ENCODE measurements around the gene TMEM218.
A peak's percentile ranks its signal among the peaks of the same experiment; 100 is the strongest.

TMEM218 gene

DNA sequence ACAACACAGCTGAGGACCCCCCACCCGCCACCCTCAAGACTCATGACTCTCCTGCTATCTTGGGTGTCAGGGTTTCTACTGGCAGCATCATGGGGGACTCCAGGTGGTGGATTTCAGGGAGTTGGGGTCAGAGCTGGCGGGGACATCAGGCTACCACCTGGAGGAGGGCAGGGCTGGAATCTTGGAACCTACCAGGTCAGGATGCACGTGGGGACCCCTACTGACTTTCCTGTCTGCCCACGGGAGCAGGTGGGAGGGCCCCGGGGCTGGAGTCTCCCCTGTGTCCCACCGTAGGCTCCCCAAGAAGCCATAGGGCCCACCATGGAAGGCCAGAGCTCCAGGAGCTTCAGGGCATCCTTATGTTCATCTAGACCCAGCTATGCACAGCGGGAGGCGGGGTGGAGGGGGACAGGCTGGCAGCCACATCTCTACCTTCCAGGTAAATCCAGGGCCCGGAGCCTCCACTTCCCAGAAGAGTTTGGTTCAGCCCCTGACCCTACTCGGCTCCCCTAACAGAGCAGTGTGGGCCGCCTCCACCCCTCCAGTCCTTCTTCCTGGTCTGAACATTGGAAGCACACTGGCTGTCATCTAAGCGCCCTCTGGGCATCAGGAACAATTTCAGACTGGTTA is 38.4 kb downstream of the TMEM218 start:
- no peak overlapping the region for H3K9ac ChIP-seq (ENCODE audit: low read length)
- H3K4me1 ChIP-seq (ENCODE audit: insufficient read depth, low read length) = no peaks in the 10 kb centered on the region
- H3K27me3 ChIP-seq (ENCODE audit: control insufficient read depth in 1 of 2, insufficient read depth in 2 of 2, low read length in 2 of 2) = no peaks in the 10 kb centered on the region
- no peak overlapping the region for H3K27ac ChIP-seq (ENCODE audit: low read depth, low read length)
- no peak overlapping the region for H3K4me3 ChIP-seq (ENCODE audit: low read depth in 1 of 2, low read length in 2 of 2)
- no peaks in the 10 kb centered on the region for H3K9me3 ChIP-seq (ENCODE audit: low read length)
- no peaks in the 10 kb centered on the region for H3K36me3 ChIP-seq (ENCODE audit: insufficient read depth, low read length)

DNA sequence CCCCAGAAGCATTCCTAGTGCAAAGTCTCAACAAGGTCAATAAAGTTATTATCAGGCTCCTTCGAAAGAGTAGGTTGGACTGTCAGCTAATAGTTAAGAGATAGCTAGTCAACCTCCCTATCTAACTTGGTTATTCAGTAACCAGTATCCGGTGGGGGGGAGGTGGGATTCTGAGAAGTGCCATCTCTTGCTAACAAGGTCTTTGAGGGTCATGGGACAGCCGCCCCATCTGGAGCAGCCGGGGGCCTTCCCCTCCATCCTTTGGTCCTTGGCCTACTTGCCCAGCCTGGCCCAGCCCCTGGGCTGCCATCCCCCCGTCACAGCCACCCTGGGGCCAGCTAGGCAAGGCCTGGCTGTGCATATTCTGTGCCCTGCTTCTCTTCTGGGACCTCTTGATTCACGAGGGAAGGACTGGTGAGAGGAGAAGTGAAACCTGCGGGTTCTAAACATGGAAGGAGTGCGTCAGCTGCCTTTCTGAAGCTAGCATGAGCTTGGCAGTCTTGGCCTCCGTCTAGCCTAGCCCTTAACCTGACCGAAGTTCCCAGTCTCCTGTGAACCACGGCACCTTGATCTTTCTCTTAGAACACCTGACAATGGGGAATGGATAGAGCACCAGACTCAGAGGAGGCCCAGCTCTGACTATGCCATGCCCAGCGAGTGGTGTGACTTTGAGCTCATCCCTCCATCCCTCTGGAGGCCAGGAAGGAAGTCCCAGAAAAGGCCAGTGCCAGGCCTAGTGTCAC is 39.0 kb downstream of the TMEM218 start:
- Histone ChIP-seq H3K9ac (ENCODE audit: low read length) (no peak overlapping the region), H3K36me3 (ENCODE audit: insufficient read depth, low read length) (no peaks in the 10 kb centered on the region), H3K9me3 (ENCODE audit: low read length) (no peaks in the 10 kb centered on the region), H3K27me3 (ENCODE audit: control insufficient read depth in 1 of 2, insufficient read depth in 2 of 2, low read length in 2 of 2) (no peaks in the 10 kb centered on the region), H3K27ac (ENCODE audit: low read depth, low read length) (no peak overlapping the region), H3K4me1 (ENCODE audit: insufficient read depth, low read length) (no peaks in the 10 kb centered on the region), H3K4me3 (ENCODE audit: low read depth in 1 of 2, low read length in 2 of 2) (no peak overlapping the region)

DNA sequence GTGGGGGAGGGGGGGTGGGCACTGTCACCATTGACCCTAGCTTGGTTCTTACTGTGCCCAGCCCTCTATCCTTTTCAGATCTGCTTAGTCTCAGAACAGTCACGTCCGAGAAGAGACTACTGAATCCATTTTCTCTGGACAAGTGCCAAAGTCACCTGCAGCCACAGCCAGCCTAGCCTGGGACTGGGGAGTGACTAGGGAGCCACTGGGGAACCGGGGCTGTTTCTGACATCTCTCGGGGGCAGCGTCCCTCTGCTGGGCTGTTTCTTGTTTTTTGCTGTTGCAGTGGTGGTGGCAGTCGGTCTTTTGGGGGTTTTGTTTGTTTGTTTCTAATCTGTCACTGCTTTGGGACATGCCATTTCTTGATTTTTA is 39.6 kb downstream of the TMEM218 start:
- no peak overlapping the region for H3K9ac ChIP-seq (ENCODE audit: low read length)
- H3K4me1 ChIP-seq (ENCODE audit: insufficient read depth, low read length) = no peaks in the 10 kb centered on the region
- H3K27me3 ChIP-seq (ENCODE audit: control insufficient read depth in 1 of 2, insufficient read depth in 2 of 2, low read length in 2 of 2) = no peaks in the 10 kb centered on the region
- no peaks in the 10 kb centered on the region for H3K9me3 ChIP-seq (ENCODE audit: low read length)
- H3K36me3 ChIP-seq (ENCODE audit: insufficient read depth, low read length) = no peaks in the 10 kb centered on the region
- no peak overlapping the region for H3K27ac ChIP-seq (ENCODE audit: low read depth, low read length)
- H3K4me3 ChIP-seq (ENCODE audit: low read depth in 1 of 2, low read length in 2 of 2) = no peak overlapping the region

DNA sequence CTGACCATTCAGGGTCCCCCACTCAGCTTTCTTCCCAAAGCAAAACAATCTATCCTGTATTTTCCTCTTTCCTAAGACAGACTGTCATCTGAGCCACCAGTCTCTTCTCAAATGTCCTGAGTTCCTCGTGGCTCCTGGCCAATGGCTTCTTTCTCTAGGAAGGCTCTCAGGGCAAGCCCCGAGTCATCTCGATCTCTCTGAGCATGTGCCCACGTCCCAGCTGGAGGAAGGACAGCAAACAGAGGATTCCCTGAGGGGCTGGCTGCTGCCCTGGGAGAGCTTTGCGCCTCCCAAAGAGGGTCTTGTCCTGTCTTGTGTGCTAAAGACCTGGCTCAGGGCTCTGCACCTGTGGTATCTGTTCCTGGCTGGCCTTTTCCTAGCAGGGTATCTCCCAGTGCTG is 40.0 kb downstream of the TMEM218 start:
- H3K27ac ChIP-seq (ENCODE audit: low read depth, low read length) = no peak overlapping the region
- no peak overlapping the region for H3K9ac ChIP-seq (ENCODE audit: low read length)
- no peaks in the 10 kb centered on the region for H3K36me3 ChIP-seq (ENCODE audit: insufficient read depth, low read length)
- no peaks in the 10 kb centered on the region for H3K27me3 ChIP-seq (ENCODE audit: control insufficient read depth in 1 of 2, insufficient read depth in 2 of 2, low read length in 2 of 2)
- no peak overlapping the region for H3K4me3 ChIP-seq (ENCODE audit: low read depth in 1 of 2, low read length in 2 of 2)
- H3K4me1 ChIP-seq (ENCODE audit: insufficient read depth, low read length) = no peaks in the 10 kb centered on the region
- H3K9me3 ChIP-seq (ENCODE audit: low read length) = no peaks in the 10 kb centered on the region

DNA sequence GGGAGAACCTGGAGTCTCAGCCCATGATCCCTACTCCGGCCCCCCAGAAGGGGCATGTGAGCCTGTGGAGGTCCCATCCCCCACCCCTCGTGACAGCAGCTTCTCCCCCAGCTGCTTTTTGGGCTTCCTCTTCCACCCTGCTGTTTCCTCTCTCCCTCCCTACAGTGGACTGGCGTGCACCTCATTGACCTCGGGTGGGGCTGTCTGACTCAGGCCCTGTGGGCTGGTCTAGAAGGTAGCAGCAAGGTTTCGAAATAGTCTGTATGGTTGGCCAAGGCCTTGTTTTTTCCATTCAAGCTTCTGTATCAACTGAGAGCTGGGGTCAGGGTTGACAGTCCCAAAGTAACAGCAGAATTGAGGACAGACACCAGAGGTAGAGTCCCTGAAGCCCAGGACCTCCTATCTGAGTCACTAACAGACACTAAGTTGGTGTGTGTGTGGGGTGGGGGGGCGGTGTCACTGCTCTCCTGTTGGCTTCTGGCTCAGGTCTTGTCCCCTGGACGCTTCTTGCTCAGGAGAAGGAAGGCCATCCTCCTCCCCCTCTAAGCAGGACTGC is 40.6 kb downstream of the TMEM218 start:
- H3K36me3 ChIP-seq (ENCODE audit: insufficient read depth, low read length) = no peaks in the 10 kb centered on the region
- no peak overlapping the region for H3K9ac ChIP-seq (ENCODE audit: low read length)
- H3K4me3 ChIP-seq (ENCODE audit: low read depth in 1 of 2, low read length in 2 of 2) = no peak overlapping the region
- no peaks in the 10 kb centered on the region for H3K4me1 ChIP-seq (ENCODE audit: insufficient read depth, low read length)
- no peaks in the 10 kb centered on the region for H3K27me3 ChIP-seq (ENCODE audit: control insufficient read depth in 1 of 2, insufficient read depth in 2 of 2, low read length in 2 of 2)
- no peak overlapping the region for H3K27ac ChIP-seq (ENCODE audit: low read depth, low read length)
- H3K9me3 ChIP-seq (ENCODE audit: low read length) = no peaks in the 10 kb centered on the region

DNA sequence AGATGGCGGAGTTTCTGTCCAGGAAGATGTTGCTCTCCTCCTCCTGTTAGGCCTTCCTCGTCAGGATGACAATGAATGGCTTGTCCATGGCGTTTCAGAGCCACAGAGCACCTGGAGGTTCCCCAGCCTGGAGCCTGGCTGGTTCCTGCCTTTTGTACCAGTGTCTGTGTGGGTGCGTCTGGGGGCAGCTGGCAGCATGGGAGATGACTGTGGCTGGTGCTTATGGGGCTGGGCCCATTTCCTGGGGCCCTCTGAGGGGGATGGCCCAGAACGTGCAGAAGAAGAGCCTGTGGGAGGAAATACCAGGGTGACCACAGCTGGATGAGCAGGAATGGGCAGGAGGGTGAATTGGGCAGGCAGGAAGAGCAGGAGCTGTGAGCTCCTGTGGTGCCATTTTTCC is 41.6 kb downstream of the TMEM218 start:
- no peaks in the 10 kb centered on the region for H3K9me3 ChIP-seq (ENCODE audit: low read length)

DNA sequence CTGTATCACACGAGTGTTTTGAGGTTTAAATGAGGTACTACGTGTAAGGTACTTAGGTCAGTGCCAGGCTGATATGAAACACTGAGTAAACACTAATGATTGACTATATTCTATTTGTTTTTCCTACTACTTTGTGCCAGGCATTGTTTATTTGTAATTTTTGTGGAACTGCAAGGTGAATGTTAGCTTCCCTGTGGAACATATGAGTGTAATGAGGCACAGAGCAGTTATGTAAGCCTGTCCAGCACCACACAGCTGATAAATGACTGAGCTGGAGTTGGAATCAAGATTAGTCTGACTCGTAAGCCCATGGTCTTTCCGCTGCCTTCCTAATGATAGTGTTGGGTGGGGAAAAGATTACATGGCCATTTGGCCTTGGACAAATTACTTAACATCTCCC is 42.4 kb downstream of the TMEM218 start:
- Histone ChIP-seq H3K36me3 (ENCODE audit: insufficient read depth, low read length) (no peaks in the 10 kb centered on the region), H3K9ac (ENCODE audit: low read length) (no peak overlapping the region), H3K27me3 (ENCODE audit: control insufficient read depth in 1 of 2, insufficient read depth in 2 of 2, low read length in 2 of 2) (peaks cover 0 to 5% of the 10 kb centered on the region in 2 donors), H3K4me3 (ENCODE audit: low read depth in 1 of 2, low read length in 2 of 2) (no peak overlapping the region), H3K27ac (ENCODE audit: low read depth, low read length) (no peak overlapping the region), H3K4me1 (ENCODE audit: insufficient read depth, low read length) (peaks cover under 1% of the 10 kb centered on the region), H3K9me3 (ENCODE audit: low read length) (no peaks in the 10 kb centered on the region)

More for the DNA sequence above, 41.6 kb downstream of the TMEM218 start:
- Histone ChIP-seq H3K4me3 (ENCODE audit: low read depth in 1 of 2, low read length in 2 of 2) (no peak overlapping the region), H3K4me1 (ENCODE audit: insufficient read depth, low read length) (no peaks in the 10 kb centered on the region), H3K9ac (ENCODE audit: low read length) (no peak overlapping the region), H3K36me3 (ENCODE audit: insufficient read depth, low read length) (no peaks in the 10 kb centered on the region), H3K27ac (ENCODE audit: low read depth, low read length) (no peak overlapping the region), H3K27me3 (ENCODE audit: control insufficient read depth in 1 of 2, insufficient read depth in 2 of 2, low read length in 2 of 2) (peaks cover 0 to 5% of the 10 kb centered on the region in 2 donors)

DNA sequence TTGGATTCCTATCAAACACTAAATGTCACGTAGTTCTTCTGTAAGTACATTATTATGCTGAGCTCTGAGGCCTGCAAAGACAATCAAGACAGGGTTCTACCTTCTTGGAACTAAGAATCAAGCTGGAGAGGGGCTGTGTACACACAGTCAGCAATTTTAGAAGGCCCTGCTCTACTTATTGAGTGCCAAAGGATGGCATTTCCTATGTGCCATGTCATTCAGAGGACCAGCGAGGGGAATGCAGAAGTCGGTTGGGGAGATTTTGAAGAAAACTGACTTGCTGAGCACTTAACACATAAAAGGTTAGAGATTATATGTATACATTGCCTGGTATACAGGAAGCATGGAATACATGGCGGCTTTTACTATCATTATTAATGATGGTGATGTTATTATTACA is 43.1 kb downstream of the TMEM218 start:
- Histone ChIP-seq H3K9me3 (ENCODE audit: low read length) (no peaks in the 10 kb centered on the region), H3K27me3 (ENCODE audit: control insufficient read depth in 1 of 2, insufficient read depth in 2 of 2, low read length in 2 of 2) (peaks cover 0 to 5% of the 10 kb centered on the region in 2 donors), H3K4me1 (ENCODE audit: insufficient read depth, low read length) (peaks cover 6% of the 10 kb centered on the region), H3K36me3 (ENCODE audit: insufficient read depth, low read length) (no peaks in the 10 kb centered on the region), H3K27ac (ENCODE audit: low read depth, low read length) (no peak overlapping the region), H3K9ac (ENCODE audit: low read length) (no peak overlapping the region), H3K4me3 (ENCODE audit: low read depth in 1 of 2, low read length in 2 of 2) (no peak overlapping the region)

DNA sequence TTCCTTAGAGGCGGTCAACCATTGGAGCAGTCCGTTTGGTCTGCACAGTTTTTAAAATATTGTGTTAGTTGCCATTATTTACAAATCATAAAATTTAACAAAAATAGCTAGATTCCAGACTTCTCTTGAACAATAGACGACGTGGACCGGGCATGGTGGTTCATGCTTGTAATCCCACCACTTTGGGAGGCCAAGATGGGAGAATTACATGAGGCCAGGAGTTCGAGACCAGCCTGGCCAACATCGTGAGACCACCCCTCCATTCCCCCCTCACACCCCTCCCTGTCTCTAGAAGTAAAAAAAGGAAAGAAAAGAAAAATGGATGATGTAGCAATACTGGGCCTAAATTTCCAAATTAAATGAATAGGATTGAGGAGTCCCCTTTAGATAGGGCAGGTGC is 47.4 kb downstream of the TMEM218 start:
- H3K9me3 ChIP-seq (ENCODE audit: low read length) = no peaks in the 10 kb centered on the region
- peak overlapping the region in 1 of 2 donors; percentile 70 for H3K4me3 ChIP-seq (ENCODE audit: low read depth in 1 of 2, low read length in 2 of 2)
- H3K27me3 ChIP-seq (ENCODE audit: control insufficient read depth in 1 of 2, insufficient read depth in 2 of 2, low read length in 2 of 2) = peaks cover 0 to 5% of the 10 kb centered on the region in 2 donors
- no peak overlapping the region for H3K9ac ChIP-seq (ENCODE audit: low read length)
- peaks cover 6% of the 10 kb centered on the region for H3K4me1 ChIP-seq (ENCODE audit: insufficient read depth, low read length)
- no peaks in the 10 kb centered on the region for H3K36me3 ChIP-seq (ENCODE audit: insufficient read depth, low read length)
- no peak overlapping the region for H3K27ac ChIP-seq (ENCODE audit: low read depth, low read length)

DNA sequence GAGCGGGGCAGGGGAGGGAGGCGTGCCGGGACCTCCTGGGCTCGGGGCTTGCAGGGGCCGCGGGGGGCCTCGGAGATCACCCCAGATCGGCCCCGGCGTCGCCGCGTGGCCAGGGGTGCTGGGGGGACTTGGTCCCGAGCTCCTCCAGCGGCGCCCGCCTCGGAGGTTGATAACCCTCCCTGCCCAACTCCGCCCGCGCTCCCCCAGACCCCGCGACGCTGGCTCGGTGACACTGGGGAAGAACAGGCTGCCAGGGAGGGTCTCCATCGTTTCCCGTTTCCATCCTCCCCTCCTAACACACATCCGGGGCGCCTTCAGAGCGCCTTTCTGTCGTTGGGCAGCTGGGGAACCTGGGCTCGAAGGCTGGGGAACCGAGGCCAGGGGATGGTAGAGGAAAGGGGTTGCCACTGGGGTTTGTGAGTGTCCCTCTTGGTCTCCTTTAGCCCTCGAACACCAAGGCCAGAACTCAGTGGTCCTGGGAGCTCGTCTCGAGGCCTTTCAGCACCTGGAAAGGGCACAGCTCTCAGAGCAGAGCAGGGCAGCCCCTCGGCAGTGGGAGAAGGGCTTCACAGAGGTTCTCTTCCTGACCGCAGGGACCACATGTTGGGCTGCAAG is 47.9 kb downstream of the TMEM218 start:
- H3K27me3 ChIP-seq (ENCODE audit: control insufficient read depth in 1 of 2, insufficient read depth in 2 of 2, low read length in 2 of 2) = peaks cover 0 to 5% of the 10 kb centered on the region in 2 donors
- H3K36me3 ChIP-seq (ENCODE audit: insufficient read depth, low read length) = no peaks in the 10 kb centered on the region
- H3K9me3 ChIP-seq (ENCODE audit: low read length) = no peaks in the 10 kb centered on the region
- H3K4me3 ChIP-seq (ENCODE audit: low read depth in 1 of 2, low read length in 2 of 2) = peak overlapping the region; percentile 63 to 70
- no peak overlapping the region for H3K9ac ChIP-seq (ENCODE audit: low read length)
- no peak overlapping the region for H3K27ac ChIP-seq (ENCODE audit: low read depth, low read length)
- peaks cover 6% of the 10 kb centered on the region for H3K4me1 ChIP-seq (ENCODE audit: insufficient read depth, low read length)

DNA sequence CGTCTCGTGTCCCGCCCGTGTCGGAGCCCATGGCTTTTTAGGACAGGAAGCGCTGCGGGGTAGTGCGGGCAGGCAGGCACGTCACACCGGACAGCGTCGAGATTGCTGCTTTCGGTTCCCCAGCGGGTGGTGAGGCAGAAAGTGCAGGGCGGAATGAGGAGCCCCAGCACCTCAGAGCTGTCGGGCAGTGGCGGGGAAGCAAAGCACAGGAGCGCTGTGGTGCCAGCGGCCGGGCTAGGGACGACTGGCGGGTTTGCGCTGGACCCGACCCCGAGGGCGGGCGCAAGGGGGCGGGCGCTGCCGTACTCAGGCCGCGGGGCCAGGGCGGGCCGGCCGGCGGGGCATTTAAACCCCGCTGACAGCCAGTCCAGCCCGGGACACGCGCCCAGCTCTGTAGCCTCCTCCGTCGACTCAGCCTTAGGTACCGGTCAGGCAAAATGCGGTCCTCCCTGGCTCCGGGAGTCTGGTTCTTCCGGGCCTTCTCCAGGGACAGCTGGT is 48.4 kb downstream of the TMEM218 start, which contains the start of gene SLC37A2:
TSS of gene SLC37A2 (plus strand) at position 375 of the 498 bp plus-strand sequence. CDS start at position 438, 63 bp downstream.
- H3K27ac ChIP-seq (ENCODE audit: low read depth, low read length) = peak within 1 kb of the TSS; percentile 29
- no peaks in the 10 kb centered on the region for H3K9me3 ChIP-seq (ENCODE audit: low read length)
- peaks cover 0 to 5% of the 10 kb centered on the region in 2 donors for H3K27me3 ChIP-seq (ENCODE audit: control insufficient read depth in 1 of 2, insufficient read depth in 2 of 2, low read length in 2 of 2)
- H3K4me3 ChIP-seq (ENCODE audit: low read depth in 1 of 2, low read length in 2 of 2) = peak within 1 kb of the TSS; percentile 63 to 70
- peaks cover 6% of the 10 kb centered on the region for H3K4me1 ChIP-seq (ENCODE audit: insufficient read depth, low read length)
- no peak within 1 kb of the TSS for H3K9ac ChIP-seq (ENCODE audit: low read length)
- H3K36me3 ChIP-seq (ENCODE audit: insufficient read depth, low read length) = no peaks in the 10 kb centered on the region
